EH (cell line): Measurements from ENCODE around the gene NCAM1.

Experiments used
- DNase-seq: peaks from one replicate; pipeline ENCODE4 v3.0.0-alpha.2; 2015; ENCODE audit warnings: low read depth

The NCAM1 gene

GRCh38 chr11:113133071-113133470 lies 171.9 kb downstream of the NCAM1 start:
- no peak for DNase-seq

- DNase-seq = no peak
Observed at GRCh38 chr11:113134626-113135025, 173.4 kb downstream of the NCAM1 start.

GRCh38 chr11:113137713-113138529 lies 176.7 kb downstream of the NCAM1 start:
- DNase-seq = no peak

GRCh38 chr11:113138731-113139130 lies 177.5 kb downstream of the NCAM1 start:
- DNase-seq = no peak

GRCh38 chr11:113141010-113141409 lies 179.8 kb downstream of the NCAM1 start:
- no peak for DNase-seq

GRCh38 chr11:113142508-113142907 lies 181.3 kb downstream of the NCAM1 start:
- no peak for DNase-seq

- DNase-seq = no peak
Observed at GRCh38 chr11:113147249-113147648, 186.0 kb downstream of the NCAM1 start.

- no peak for DNase-seq
Observed at GRCh38 chr11:113148076-113148475, 186.9 kb downstream of the NCAM1 start.

- DNase-seq = no peak
Observed at GRCh38 chr11:113148652-113149051, 187.4 kb downstream of the NCAM1 start.

GRCh38 chr11:113151521-113151920 lies 190.3 kb downstream of the NCAM1 start:
- DNase-seq = no peak

- DNase-seq = no peak
Observed at GRCh38 chr11:113152500-113152899, 191.3 kb downstream of the NCAM1 start.

GRCh38 chr11:113153847-113154246 lies 192.6 kb downstream of the NCAM1 start:
- DNase-seq = no peak

- no peak for DNase-seq
Observed at GRCh38 chr11:113159988-113160807, 199.0 kb downstream of the NCAM1 start.

- DNase-seq = no peak
Observed at GRCh38 chr11:113160808-113161124, 199.5 kb downstream of the NCAM1 start.

- no peak for DNase-seq
Observed at GRCh38 chr11:113161711-113162591, 200.7 kb downstream of the NCAM1 start.

- no peak for DNase-seq
Observed at GRCh38 chr11:113162592-113162962, 201.4 kb downstream of the NCAM1 start.

GRCh38 chr11:113163291-113164030 lies 202.2 kb downstream of the NCAM1 start:
- no peak for DNase-seq

- no peak for DNase-seq
Observed at GRCh38 chr11:113166280-113166679, 205.1 kb downstream of the NCAM1 start.

GRCh38 chr11:113167599-113167998 lies 206.4 kb downstream of the NCAM1 start:
- no peak for DNase-seq

GRCh38 chr11:113168354-113169342 lies 207.4 kb downstream of the NCAM1 start:
- DNase-seq = no peak
